SK-N-SH (cell line): ENCODE data around the gene PRDM11. TPM values are rescaled to one million over a fixed set of nuclear protein-coding genes. Genes with fewer than 3 reads are reported as not detected.

Source experiments
- CTCF ChIA-PET: fragments of 300-600, 350-600 bp; formaldehyde crosslinking; extraction: SDS; loops from one replicate; lab custom pipeline; 2021; lab: Yijun Ruan, JAX
- POLR2A ChIA-PET: fragments of 350-600 bp; sonication (Branson Sonifier 250); formaldehyde crosslinking; extraction: SDS; loops from one replicate; lab custom pipeline; 2020; ENCODE audit warnings: antibody characterized with exemption, inconsistent platforms; lab: Yijun Ruan, JAX
- DNase-seq: peaks from one replicate; pipeline ENCODE4 v3.0.0; 2012
- H2AFZ ChIP-seq: fragments of 200-600 bp; sonication (generic); 2 replicates; pipeline ENCODE4 v1.8.1; 2016; ENCODE audit warnings: antibody characterized with exemption, mild to moderate bottlenecking, low read depth
- H3F3A ChIP-seq: fragments of 200-600 bp; sonication (generic); replicated peaks from 2 replicates; pipeline ENCODE3; 2016; ENCODE audit warnings: antibody characterized with exemption, mild to moderate bottlenecking; ENCODE audit not compliant: insufficient read depth
- H3K27ac ChIP-seq, 2 experiments: fragments of 200-500 bp in 1 of 2; fragments of 200-600 bp in 1 of 2; sonication (Bioruptor generic) in 1 of 2; sonication (generic), shearing (Covaris generic) in 1 of 2; 2 replicates each; pipeline versions ENCODE4 v1.5.1 to v1.6.1; 2014 to 2016; ENCODE audit warnings: low read depth in 2 of 2, inconsistent platforms in 1 of 2, low read length in 1 of 2, mild to moderate bottlenecking in 1 of 2, mixed read lengths in 1 of 2
- H3K27me3 ChIP-seq: fragments of 200-600 bp; sonication (generic), shearing (Covaris generic); 2 replicates; pipeline ENCODE4 v1.6.1; 2016; ENCODE audit warnings: mixed run types; ENCODE audit not compliant: insufficient read depth
- H3K36me3 ChIP-seq, 2 experiments: fragments of 200-500 bp in 1 of 2; fragments of 200-600 bp in 1 of 2; sonication (Bioruptor generic) in 1 of 2; sonication (generic) in 1 of 2; replicated peaks in 1 of 2; 2 replicates each; pipeline versions ENCODE3 to v1.5.1; 2014 to 2016; ENCODE audit warnings: low read length in 1 of 2, mild to moderate bottlenecking in 1 of 2; ENCODE audit not compliant: insufficient read depth in 2 of 2, control insufficient read depth in 1 of 2
- H3K4me1 ChIP-seq, 2 experiments: fragments of 200-500 bp in 1 of 2; fragments of 200-600 bp in 1 of 2; sonication (Bioruptor generic) in 1 of 2; sonication (generic), shearing (Covaris generic) in 1 of 2; 2 replicates each; pipeline versions ENCODE4 v1.5.1 to v1.6.1; 2014 to 2016; ENCODE audit warnings: low read depth in 1 of 2, low read length in 1 of 2, mixed run types in 1 of 2; ENCODE audit not compliant: insufficient read depth in 2 of 2, control insufficient read depth in 1 of 2
- H3K4me2 ChIP-seq: fragments of 200-600 bp; sonication (generic), shearing (Covaris generic); 2 replicates; pipeline ENCODE4 v1.6.1; 2017; ENCODE audit warnings: mixed run types
- H3K4me3 ChIP-seq, 2 experiments: fragments of 200-500 bp in 1 of 2; fragments of 200-600 bp in 1 of 2; sonication (Bioruptor generic) in 1 of 2; sonication (generic), shearing (Covaris generic) in 1 of 2; 2 replicates each; pipeline versions ENCODE4 v1.5.1 to v1.8.1; 2014 to 2016; ENCODE audit warnings: low read depth in 2 of 2, inconsistent platforms in 1 of 2, low read length in 1 of 2, mild to moderate bottlenecking in 1 of 2, mixed read lengths in 1 of 2, moderate library complexity in 1 of 2
- H3K79me2 ChIP-seq: fragments of 200-600 bp; sonication (generic); 2 replicates; pipeline ENCODE4 v1.8.1; 2017; ENCODE audit warnings: mild to moderate bottlenecking; ENCODE audit not compliant: insufficient read depth
- H3K9ac ChIP-seq: fragments of 200-600 bp; sonication (generic); 2 replicates; pipeline ENCODE4 v1.6.1; 2017; ENCODE audit warnings: mixed run types
- H3K9me2 ChIP-seq: fragments of 200-600 bp; sonication (generic); 2 replicates; pipeline ENCODE4 v1.6.1; 2017; ENCODE audit warnings: mixed run types
- H3K9me3 ChIP-seq: fragments of 200-600 bp; sonication (generic); 2 replicates; pipeline ENCODE4 v1.6.1; 2017; ENCODE audit warnings: mixed run types, mild to moderate bottlenecking, moderate library complexity
- H4K20me1 ChIP-seq: fragments of 200-600 bp; sonication (generic); 2 replicates; pipeline ENCODE4 v1.6.1; 2017; ENCODE audit warnings: mild to moderate bottlenecking, mixed run types; ENCODE audit not compliant: insufficient read depth
- CTCF ChIP-seq: fragments of 200-600 bp; sonication (generic); IDR thresholded peaks from 2 replicates; pipeline ENCODE4 v1.6.1; 2017; ENCODE audit warnings: antibody characterized with exemption, mild to moderate bottlenecking, moderate library complexity
- ELF1 ChIP-seq: IDR thresholded peaks from 2 replicates; pipeline ENCODE4 v1.4.0; 2012
- EP300 ChIP-seq, 2 experiments: IDR thresholded peaks; 2 replicates each; pipeline versions ENCODE4 v1.4.0 to v1.6.1; 2012; ENCODE audit warnings: borderline replicate concordance in 1 of 2, low read depth in 1 of 2, low read length in 1 of 2
- EZH2phosphoT487 ChIP-seq: fragments of 200-600 bp; sonication (generic); IDR thresholded peaks from 2 replicates; pipeline ENCODE4 v1.6.1; 2017; ENCODE audit warnings: low read depth, mixed run types, mild to moderate bottlenecking, antibody characterized with exemption, moderate library complexity, borderline replicate concordance
- FOXJ3 ChIP-seq: sonication (generic); formaldehyde crosslinking; IDR thresholded peaks from 2 replicates; pipeline ENCODE4 v1.5.1; 2020; ENCODE audit warnings: mild to moderate bottlenecking, missing genetic modification reagents
- FOXM1 ChIP-seq: IDR thresholded peaks from 2 replicates; pipeline ENCODE4 v1.4.0; 2012; ENCODE audit warnings: low read depth, mild to moderate bottlenecking
- GABPA ChIP-seq: IDR thresholded peaks from 2 replicates; pipeline ENCODE4 v1.4.0; 2012; ENCODE audit warnings: low read depth, mild to moderate bottlenecking
- GATA2 ChIP-seq: sonication (generic); formaldehyde crosslinking; IDR thresholded peaks from 2 replicates; pipeline ENCODE4 v1.5.0; 2020; ENCODE audit warnings: mild to moderate bottlenecking, missing genetic modification reagents
- IRF3 ChIP-seq: fragments of 150-350 bp; IDR thresholded peaks from 2 replicates; pipeline ENCODE4 v1.6.1; 2016; ENCODE audit warnings: mild to moderate bottlenecking, low read depth, low read length
- MEF2A ChIP-seq: IDR thresholded peaks from 2 replicates; pipeline ENCODE4 v1.4.0; 2012; ENCODE audit warnings: low read depth, borderline replicate concordance
- NRF1 ChIP-seq: IDR thresholded peaks from 2 replicates; pipeline ENCODE4 v1.6.1; 2012; ENCODE audit warnings: low read depth, mild to moderate bottlenecking, low read length
- PBX3 ChIP-seq: IDR thresholded peaks from 2 replicates; pipeline ENCODE4; 2012
- POLR2AphosphoS5 ChIP-seq: IDR thresholded peaks from 2 replicates; pipeline ENCODE4 v1.6.1; 2012; ENCODE audit warnings: low read depth, low read length
- RAD21 ChIP-seq: IDR thresholded peaks from 2 replicates; pipeline ENCODE4 v1.6.1; 2012; ENCODE audit warnings: mild to moderate bottlenecking, low read length
- RCOR1 ChIP-seq: fragments of 150-350 bp; IDR thresholded peaks from 2 replicates; pipeline ENCODE4 v1.6.1; 2017; ENCODE audit warnings: antibody characterized with exemption, low read length
- REST ChIP-seq: IDR thresholded peaks from 2 replicates; pipeline ENCODE4 v1.6.1; 2012; ENCODE audit warnings: mild to moderate bottlenecking, low read depth, low read length, moderate library complexity
- RFX5 ChIP-seq: IDR thresholded peaks from 2 replicates; pipeline ENCODE4 v1.6.1; 2012; ENCODE audit warnings: mild to moderate bottlenecking, improper control_type of control experiment, low read length
- SIN3A ChIP-seq: IDR thresholded peaks from 2 replicates; pipeline ENCODE4 v1.6.1; 2012; ENCODE audit warnings: low read depth, mild to moderate bottlenecking, low read length, moderate library complexity, borderline replicate concordance
- TAF1 ChIP-seq: IDR thresholded peaks from 2 replicates; pipeline ENCODE4 v1.6.1; 2012; ENCODE audit warnings: low read depth, mild to moderate bottlenecking, low read length, moderate library complexity, borderline replicate concordance
- TEAD4 ChIP-seq: IDR thresholded peaks from 2 replicates; pipeline ENCODE4 v1.4.0; 2012; ENCODE audit warnings: mild to moderate bottlenecking, borderline replicate concordance; ENCODE audit not compliant: insufficient read depth
- USF2 ChIP-seq: fragments of 150-350 bp; IDR thresholded peaks from 2 replicates; pipeline ENCODE4 v1.6.1; 2017; ENCODE audit warnings: antibody characterized with exemption, low read length, low read depth, borderline replicate concordance
- YY1 ChIP-seq: IDR thresholded peaks from 2 replicates; pipeline ENCODE4 v1.4.0; 2012; ENCODE audit warnings: low read depth, mild to moderate bottlenecking
- WGBS: methylation state at CpG from one replicate; pipeline ENCODE4 v1.1.6; 2017; ENCODE audit warnings: low lambda C conversion rate; 5-methylcytosine and 5-hydroxymethylcytosine counted together
- polyA plus RNA-seq, 3 experiments: library from polyadenylated mRNA; depleted of rRNA; stranded (reverse); fragments of >200 nt; gene quantifications; 2 replicates each; pipeline ENCODE4 v1.2.3, GENCODE V29; 2012

Gene PRDM11
- 3.8 and 4.5 TPM in 2 replicates for polyA plus RNA-seq (2012; rRNA removed)
- polyA plus RNA-seq (2012; cell fraction: cytosol; rRNA removed): 2.2 and 3.6 TPM in 2 replicates
- polyA plus RNA-seq (2012; cell fraction: nucleus; rRNA removed): 7.5 and 8.0 TPM in 2 replicates

GRCh38 chr11:45146072-45147016, at the start of gene PRDM11:
Gene PRDM11, plus strand, starts transcription at chr11:45146639. Its CDS starts 35,128 bp downstream, at chr11:45181767.
- Histone ChIP-seq H3K27me3 (no peaks in the 10 kb centered on the region; the same call in 1 of the 2 replicates), H3K9me3 (no peaks in the 10 kb centered on the region), H2AFZ (peak within 1 kb of the TSS; percentile 100), H3K4me2 (peak within 1 kb of the TSS; percentile 93), H3K4me1 (peaks cover 15 to 23% of the 10 kb centered on the region in 2 experiments; a peak in 2 of 4 replicates), H3K27ac (peak within 1 kb of the TSS; percentile 95 to 98), H3K9ac (peak within 1 kb of the TSS; percentile 99), H3F3A (peaks cover 6% of the 10 kb centered on the region), H3K4me3 (peak within 1 kb of the TSS; percentile 81 to 98), H4K20me1 (no peaks in the 10 kb centered on the region), H3K79me2 (peaks cover 16% of the 10 kb centered on the region; the same call in 1 of the 2 replicates), H3K36me3 (no peaks in the 10 kb centered on the region), H3K9me2 (no peaks in the 10 kb centered on the region)
- 7% methylated on average over 38 of the region's 93 CpGs for WGBS
- ChIA-PET CTCF (interaction anchor here (0.7 to 1.3 kb wide), 3 partner anchors 35 to 53 kb away, joined by 3 read pairs; no protein-coding TSS in a partner anchor), POLR2A (interaction anchor here (0.9 to 1.4 kb wide), 4 partner anchors 11 to 101 kb away, joined by 3 to 10 read pairs (median 4); no protein-coding TSS in a partner anchor)
- peak; percentile 90 for DNase-seq
- no peak for TF ChIP-seq REST
- 0 out of 4 replicates have a peak, but pooled peaks of 1 of the 2 experiments have one; percentile 2 for TF ChIP-seq EP300 (IDR thresholded peaks at IDR 0.05; ENCODE audit: borderline replicate concordance in 1 of 2, low read depth in 1 of 2, low read length in 1 of 2)
- TF ChIP-seq FOXM1: no peak
- no peak for TF ChIP-seq TAF1
- TF ChIP-seq FOXJ3 (CRISPR knock-in tag): no peak
- TF ChIP-seq RAD21: no peak
- TF ChIP-seq MEF2A: no peak
- TF ChIP-seq GATA2: no peak
- TF ChIP-seq EZH2phosphoT487: no peak
- TF ChIP-seq RCOR1: no peak
- no peak for TF ChIP-seq USF2
- TF ChIP-seq NRF1: no peak
- no peak for TF ChIP-seq SIN3A
- no peak for TF ChIP-seq CTCF
- peak; percentile 35 for TF ChIP-seq GABPA
- no peak for TF ChIP-seq RFX5
- 0 out of 2 replicates have a peak, but pooled peaks have one; percentile 24 for TF ChIP-seq ELF1
- TF ChIP-seq POLR2AphosphoS5: 0 out of 2 replicates have a peak, but pooled peaks have one; percentile 49
- TF ChIP-seq YY1: peak; percentile 23; the same call in 1 of the 2 replicates
- TF ChIP-seq TEAD4: 0 out of 2 replicates have a peak, but pooled peaks have one; percentile 33
- TF ChIP-seq IRF3: no peak
- TF ChIP-seq PBX3: no peak
